Activated CD4-positive, alpha-beta T cell treated with anti-CD3 and anti-CD28 coated beads, Interleukin-2, Interleukin-6, amounts not matched to agents 100 ng/mL and 50 ng/mL, durations not matched to agents 16 hours and 8 hours (primary cell): ENCODE measurements around the gene RGL4.
"Not testable (repeated sequence)": the region's sequence is repeated elsewhere in the genome, so short reads cannot be mapped to it uniquely, and the experiment has no call there.

Experiments used
- DNase-seq: peaks from one replicate; pipeline ENCODE4 v3.0.0-alpha.2; 2020

Gene RGL4

GRCh38 chr22:23698673-23699235 is 7.9 kb downstream of the RGL4 start:
- no peak for DNase-seq

GRCh38 chr22:23700706-23701105 is 9.9 kb downstream of the RGL4 start:
- DNase-seq = peak; percentile 32

- DNase-seq = no peak
Observed at GRCh38 chr22:23704062-23704461, 13.2 kb downstream of the RGL4 start.

- peak; percentile 77 for DNase-seq
Observed at GRCh38 chr22:23704829-23705228, 14.0 kb downstream of the RGL4 start.

- peak; percentile 84 for DNase-seq
Observed at GRCh38 chr22:23705358-23705757, 14.5 kb downstream of the RGL4 start.

- peak; percentile 81 for DNase-seq
Observed at GRCh38 chr22:23708270-23708669, 17.5 kb downstream of the RGL4 start.

GRCh38 chr22:23709107-23709506 is 18.3 kb downstream of the RGL4 start:
- DNase-seq = no peak

GRCh38 chr22:23712256-23712655 is 21.4 kb downstream of the RGL4 start:
- DNase-seq = no peak

- no peak for DNase-seq
Observed at GRCh38 chr22:23713696-23714595, 23.1 kb downstream of the RGL4 start.

- no peak for DNase-seq
Observed at GRCh38 chr22:23714596-23715578, 24.1 kb downstream of the RGL4 start.

- no peak for DNase-seq
Observed at GRCh38 chr22:23715806-23716375, 25.1 kb downstream of the RGL4 start.

GRCh38 chr22:23716811-23717801 is 26.3 kb downstream of the RGL4 start:
- peak; percentile 90 for DNase-seq

- no peak for DNase-seq
Observed at GRCh38 chr22:23718371-23719165, 27.8 kb downstream of the RGL4 start.

GRCh38 chr22:23720855-23721254 is 30.0 kb downstream of the RGL4 start:
- DNase-seq = no peak

GRCh38 chr22:23722160-23722559 is 31.3 kb downstream of the RGL4 start:
- no peak for DNase-seq

- no peak for DNase-seq
Observed at GRCh38 chr22:23722724-23723123, 31.9 kb downstream of the RGL4 start.

GRCh38 chr22:23728108-23728507 is 37.3 kb downstream of the RGL4 start:
- DNase-seq = not testable (repeated sequence)

- no peak for DNase-seq
Observed at GRCh38 chr22:23737696-23738095, 46.9 kb downstream of the RGL4 start.

- DNase-seq = no peak
Observed at GRCh38 chr22:23742505-23743264, 51.9 kb downstream of the RGL4 start.

GRCh38 chr22:23743303-23743705 is 52.5 kb downstream of the RGL4 start:
- no peak for DNase-seq
